GM12801 (cell line): ENCODE results near the gene PIH1D1.

ENCODE experiments used
- CTCF ChIP-seq: IDR thresholded peaks from one replicate; pipeline ENCODE4 v1.5.1; 2011; ENCODE audit warnings: control low read depth; ENCODE audit not compliant: insufficient read length; ENCODE audit errors: extremely low read depth

The PIH1D1 gene

GRCh38 chr19:49439836-49440235 is 11.8 kb downstream of the PIH1D1 start:
- TF ChIP-seq CTCF, result no peak

DNA sequence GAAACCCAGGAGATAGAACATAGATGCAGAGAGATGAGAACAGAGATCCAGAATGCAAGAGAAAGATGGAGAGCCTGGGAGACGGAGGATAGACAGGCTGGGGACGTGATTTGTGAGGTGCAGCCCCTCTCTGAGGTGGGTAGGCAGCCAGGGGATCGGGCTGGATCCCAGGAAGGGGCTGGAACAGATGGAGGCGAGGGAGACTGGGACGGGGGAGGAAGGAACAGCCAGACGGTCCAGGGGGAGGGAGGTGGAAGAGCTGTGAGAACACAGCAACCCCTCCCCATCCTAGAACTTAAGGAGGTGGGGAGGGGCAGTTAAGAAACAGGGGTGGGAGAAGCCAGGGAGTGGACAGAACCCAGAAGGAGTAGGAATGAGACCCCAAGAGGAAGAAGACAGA is 13.4 kb downstream of the PIH1D1 start:
- no peak for TF ChIP-seq CTCF

GRCh38 chr19:49437231-49437630 is 14.4 kb downstream of the PIH1D1 start:
- no peak for TF ChIP-seq CTCF

- TF ChIP-seq CTCF, result no peak
These were observed 15.1 kb downstream of the PIH1D1 start for GRCh38 chr19:49436381-49437017.

DNA sequence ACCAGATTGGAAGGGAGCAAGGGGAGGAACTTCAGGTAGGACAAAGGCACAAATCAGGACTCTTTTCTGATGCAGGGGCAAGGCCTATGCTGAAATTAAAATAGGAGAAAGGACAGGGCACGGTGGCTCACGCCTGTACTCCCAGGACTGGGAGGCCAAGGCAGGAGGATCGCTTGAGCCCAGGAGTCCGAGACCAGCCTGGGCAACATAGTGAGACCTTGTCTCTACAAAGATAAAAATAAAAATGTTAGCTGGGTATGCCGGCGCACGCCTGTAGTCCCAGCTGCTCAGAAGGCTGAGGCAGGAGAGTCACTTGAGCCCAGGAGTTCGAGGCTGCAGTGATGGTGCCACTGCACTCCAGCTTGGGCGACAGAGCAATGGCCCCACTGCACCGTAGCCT is 15.9 kb downstream of the PIH1D1 start:
- TF ChIP-seq CTCF, result no peak

- no peak for TF ChIP-seq CTCF
These were observed 16.6 kb downstream of the PIH1D1 start for GRCh38 chr19:49434907-49435583.

DNA sequence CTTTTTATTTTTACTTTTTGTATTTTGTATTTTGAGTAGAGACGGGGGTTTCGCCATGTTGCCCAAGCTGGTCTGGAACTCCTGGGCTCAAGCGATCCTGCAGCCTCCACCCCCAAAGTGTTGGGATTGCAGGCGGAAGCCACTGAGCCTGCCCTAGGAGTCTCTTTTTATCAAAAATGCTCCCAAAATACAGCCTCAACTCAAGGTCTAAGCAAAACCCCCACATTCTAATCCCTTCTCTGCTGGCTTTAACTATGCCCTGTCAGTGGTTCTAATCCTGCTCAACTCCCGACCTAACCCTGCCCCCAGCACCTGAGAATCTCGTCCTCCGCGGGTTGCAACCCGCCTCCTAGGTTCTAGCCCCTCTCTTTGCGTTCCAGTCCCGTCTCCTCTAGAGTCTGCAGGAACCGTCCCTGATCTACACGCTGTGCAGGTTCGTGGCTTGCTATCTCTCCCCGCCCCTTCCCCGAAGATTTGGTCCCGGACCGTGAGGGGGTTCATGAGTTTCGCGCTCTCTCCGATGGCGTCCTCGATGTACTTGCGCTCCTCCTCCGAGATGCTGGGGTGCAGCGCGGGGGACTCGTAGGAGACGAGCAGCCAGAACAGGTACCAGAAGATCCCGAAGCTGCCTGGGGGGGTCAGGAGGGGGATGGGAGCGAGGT is 18.2 kb downstream of the PIH1D1 start:
- TF ChIP-seq CTCF, result no peak
